NT2/D1 (cell line): ENCODE data around the gene SYNDIG1.

Source experiments
- SUZ12 ChIP-seq: IDR thresholded peaks from 2 replicates; pipeline ENCODE4 v1.6.1; 2011; ENCODE audit not compliant: insufficient read length, insufficient read depth; ENCODE audit errors: extremely low read depth
- YY1 ChIP-seq: IDR thresholded peaks from 2 replicates; pipeline ENCODE4 v1.6.1; 2011; ENCODE audit not compliant: insufficient read length, insufficient read depth
- ZNF274 ChIP-seq: IDR thresholded peaks from 2 replicates; pipeline ENCODE4 v1.6.1; 2011; ENCODE audit warnings: mild to moderate bottlenecking, low read depth, low read length

DNA sequence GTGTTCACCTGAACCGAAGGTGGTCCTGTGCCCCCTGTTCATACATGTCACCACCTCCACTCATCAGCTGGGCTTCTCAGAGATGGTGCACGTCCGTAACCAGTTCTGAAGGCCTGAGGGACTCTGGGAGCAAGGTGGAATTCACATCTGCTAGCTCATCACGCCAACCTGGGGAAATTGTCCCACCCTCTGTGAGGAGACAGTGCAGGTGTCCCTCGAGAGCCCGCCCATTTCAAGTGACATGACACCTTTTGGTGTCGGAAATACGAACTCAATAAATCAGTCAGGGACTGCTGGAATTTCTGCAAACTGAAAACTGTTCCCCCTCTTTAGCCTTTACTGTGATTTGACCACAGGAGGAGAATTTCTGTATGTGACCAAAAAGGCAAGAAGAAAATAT, 99.4 kb downstream of the SYNDIG1 start:
- TF ChIP-seq YY1 (no peak), SUZ12 (no peak), ZNF274 (no peak)
